Vagina (tissue), 2 donors: ENCODE results near the gene RSPO4. TPM values are rescaled to one million over a fixed set of nuclear protein-coding genes. Genes with fewer than 3 reads are reported as not detected.

ENCODE experiments used
- DNase-seq, 2 donors: peaks; one replicate each; pipeline ENCODE4 v3.0.0-alpha.2; 2017; ENCODE audit errors: extremely low spot score in 2 of 2
- H3K27ac ChIP-seq: fragments of 200-600 bp; sonication (generic); one replicate; pipeline ENCODE4 v1.5.1; 2019
- H3K27me3 ChIP-seq: fragments of 200-600 bp; sonication (generic); one replicate; pipeline ENCODE4 v1.5.1; 2019
- H3K36me3 ChIP-seq, 2 donors: fragments of 200-600 bp; sonication (generic); one replicate each; pipeline ENCODE4 v1.5.1; 2017 to 2019
- H3K4me1 ChIP-seq: fragments of 200-600 bp; sonication (generic); one replicate; pipeline ENCODE4 v1.5.1; 2019
- H3K4me3 ChIP-seq, 2 donors: fragments of 200-600 bp; sonication (generic); 1 replicate in 1 of 2; 2 replicates in 1 of 2; pipeline ENCODE4 v1.5.1; 2016 to 2019
- H3K9me3 ChIP-seq: fragments of 200-600 bp; sonication (generic); one replicate; pipeline ENCODE4 v1.5.1; 2019
- POLR2A ChIP-seq, 2 donors: fragments of 450-650 bp; IDR thresholded peaks; one replicate each; pipeline ENCODE4 v1.6.1; 2017; ENCODE audit warnings: antibody characterized with exemption in 2 of 2, mild to moderate bottlenecking in 2 of 2, moderate library complexity in 2 of 2
- POLR2AphosphoS5 ChIP-seq, 2 donors: sonication (generic); formaldehyde crosslinking; IDR thresholded peaks; one replicate each; pipeline ENCODE4 v1.9.0; 2017; ENCODE audit warnings: antibody characterized with exemption in 2 of 2, mild to moderate bottlenecking in 2 of 2, low read depth in 1 of 2; ENCODE audit not compliant: insufficient read depth in 1 of 2
- intact Hi-C: fragments of 100-400 bp; cut with DNase I; formaldehyde crosslinking; loops from one replicate; pipeline ENCODE4 v1.15.1; 2023
- total RNA-seq: library from RNA; depleted of rRNA; stranded (reverse); fragments of >200 nt; gene quantifications from one replicate; pipeline ENCODE4 v1.2.3, GENCODE V29; 2016
- TF ChIP-seq, protein P1 (sequence below), 3 experiments: fragments of 450-650 bp in 2 of 3; fragments of 200-600 bp in 1 of 3; sonication (generic) in 1 of 3; IDR thresholded peaks; one replicate each; pipeline ENCODE4 v1.5.1; 2017 to 2019; ENCODE audit warnings: antibody characterized with exemption in 3 of 3, mild to moderate bottlenecking in 2 of 3, moderate library complexity in 2 of 3

The RSPO4 gene
- total RNA-seq, 1 donor from 2014 or later = not detected

DNA sequence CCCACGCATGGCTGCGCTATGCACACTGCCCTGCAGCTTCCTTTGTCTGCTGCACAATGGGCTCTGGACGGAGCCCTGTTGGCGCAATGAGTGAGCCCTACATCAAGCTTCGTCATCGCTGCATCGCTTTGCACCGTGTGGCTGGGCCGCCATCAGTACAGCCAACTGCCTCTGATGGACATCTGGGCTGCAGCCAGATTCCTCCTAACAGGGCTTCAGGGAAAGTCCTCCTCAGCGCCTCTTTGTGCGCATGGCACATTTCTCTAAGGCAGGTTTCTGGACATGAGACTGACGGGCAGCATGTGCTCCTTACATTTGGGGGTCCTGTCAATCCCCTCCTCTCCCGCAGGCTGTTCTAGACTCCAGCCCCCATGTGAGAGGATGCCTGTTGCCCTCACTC lies 56.3 kb downstream of the RSPO4 start:
- no peak for TF ChIP-seq POLR2A (IDR thresholded peaks at IDR 0.05)
- no peak for TF ChIP-seq POLR2AphosphoS5 (IDR thresholded peaks at IDR 0.05; ENCODE audit: insufficient read depth in 1 of 2, low read depth in 1 of 2)
- TF ChIP-seq, protein P1, sequence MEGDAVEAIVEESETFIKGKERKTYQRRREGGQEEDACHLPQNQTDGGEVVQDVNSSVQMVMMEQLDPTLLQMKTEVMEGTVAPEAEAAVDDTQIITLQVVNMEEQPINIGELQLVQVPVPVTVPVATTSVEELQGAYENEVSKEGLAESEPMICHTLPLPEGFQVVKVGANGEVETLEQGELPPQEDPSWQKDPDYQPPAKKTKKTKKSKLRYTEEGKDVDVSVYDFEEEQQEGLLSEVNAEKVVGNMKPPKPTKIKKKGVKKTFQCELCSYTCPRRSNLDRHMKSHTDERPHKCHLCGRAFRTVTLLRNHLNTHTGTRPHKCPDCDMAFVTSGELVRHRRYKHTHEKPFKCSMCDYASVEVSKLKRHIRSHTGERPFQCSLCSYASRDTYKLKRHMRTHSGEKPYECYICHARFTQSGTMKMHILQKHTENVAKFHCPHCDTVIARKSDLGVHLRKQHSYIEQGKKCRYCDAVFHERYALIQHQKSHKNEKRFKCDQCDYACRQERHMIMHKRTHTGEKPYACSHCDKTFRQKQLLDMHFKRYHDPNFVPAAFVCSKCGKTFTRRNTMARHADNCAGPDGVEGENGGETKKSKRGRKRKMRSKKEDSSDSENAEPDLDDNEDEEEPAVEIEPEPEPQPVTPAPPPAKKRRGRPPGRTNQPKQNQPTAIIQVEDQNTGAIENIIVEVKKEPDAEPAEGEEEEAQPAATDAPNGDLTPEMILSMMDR (IDR thresholded peaks at IDR 0.05) = no peak
- Histone ChIP-seq H3K27me3 (no peaks in the 10 kb centered on the region), H3K27ac (no peak overlapping the region), H3K36me3 (no peaks in the 10 kb centered on the region), H3K4me1 (no peaks in the 10 kb centered on the region), H3K4me3 (no peak overlapping the region), H3K9me3 (no peaks in the 10 kb centered on the region)
- no peak for DNase-seq
- intact Hi-C loops = no loop called here

DNA sequence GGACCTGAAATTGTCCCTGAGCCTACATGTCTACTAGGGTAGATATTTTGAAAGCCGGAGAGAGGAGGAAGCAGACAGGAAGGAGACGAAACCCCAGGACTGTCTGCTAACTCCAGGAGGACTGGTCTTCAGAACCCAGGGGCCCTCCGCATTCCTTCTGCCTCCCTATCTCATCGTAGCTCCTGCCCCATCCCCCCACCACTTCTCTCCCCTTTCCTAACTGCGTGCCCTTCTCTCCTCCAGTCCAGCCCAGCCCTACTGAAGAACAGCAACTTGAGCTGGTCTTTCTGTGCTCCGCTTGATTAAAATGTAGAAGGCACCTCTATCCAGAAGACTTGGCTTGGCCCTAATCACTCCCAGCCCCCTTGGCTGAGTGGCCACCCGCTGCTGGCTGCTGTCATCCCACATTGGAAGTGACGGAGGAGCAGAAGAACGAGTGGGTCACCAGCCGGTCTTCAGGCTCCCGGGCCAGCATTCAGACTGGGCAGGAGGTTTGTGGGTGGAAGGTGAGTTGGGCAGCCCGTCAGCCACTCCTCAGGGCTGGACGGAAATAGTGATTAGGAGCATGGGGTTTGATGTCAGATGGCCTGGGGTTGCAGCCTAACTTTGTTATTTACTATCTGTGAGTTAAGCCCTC lies 57.2 kb downstream of the RSPO4 start:
- no peaks in the 10 kb centered on the region for H3K4me1 ChIP-seq
- no peak overlapping the region for H3K27ac ChIP-seq
- H3K9me3 ChIP-seq = no peaks in the 10 kb centered on the region
- H3K27me3 ChIP-seq = no peaks in the 10 kb centered on the region
- intact Hi-C loops = no loop called here
- no peak for DNase-seq
- H3K36me3 ChIP-seq = no peaks in the 10 kb centered on the region
- H3K4me3 ChIP-seq = no peak overlapping the region
- TF ChIP-seq POLR2A (IDR thresholded peaks at IDR 0.05) (no peak), POLR2AphosphoS5 (IDR thresholded peaks at IDR 0.05; ENCODE audit: insufficient read depth in 1 of 2, low read depth in 1 of 2) (no peak)
- TF ChIP-seq, protein P1 (IDR thresholded peaks at IDR 0.05) = no peak

DNA sequence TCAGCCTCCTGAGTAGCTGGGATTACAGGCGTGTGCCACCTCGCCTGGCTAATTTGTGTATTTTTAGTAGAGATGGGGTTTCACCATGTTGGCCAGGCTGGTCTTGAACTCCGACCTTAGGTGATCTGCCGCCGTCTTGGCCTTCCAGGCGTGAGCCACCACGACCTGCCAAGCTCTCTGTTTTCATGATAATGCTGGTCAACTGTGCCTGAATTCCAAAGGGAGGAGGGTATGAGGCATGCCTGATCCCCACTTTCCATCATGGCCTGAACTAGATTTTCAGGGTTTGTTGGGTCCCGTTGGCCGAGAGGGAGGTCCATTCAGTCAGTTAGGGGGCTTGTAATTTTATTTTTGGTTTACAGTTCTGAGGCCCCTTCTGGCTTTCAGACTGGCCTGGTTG lies 58.0 kb downstream of the RSPO4 start:
- no peaks in the 10 kb centered on the region for H3K36me3 ChIP-seq
- no peak overlapping the region for H3K27ac ChIP-seq
- no peak for DNase-seq
- no peaks in the 10 kb centered on the region for H3K9me3 ChIP-seq
- no peaks in the 10 kb centered on the region for H3K27me3 ChIP-seq
- H3K4me1 ChIP-seq = no peaks in the 10 kb centered on the region
- intact Hi-C loops = no loop called here
- no peak overlapping the region for H3K4me3 ChIP-seq
- TF ChIP-seq POLR2AphosphoS5 (IDR thresholded peaks at IDR 0.05; ENCODE audit: insufficient read depth in 1 of 2, low read depth in 1 of 2) (no peak), POLR2A (IDR thresholded peaks at IDR 0.05) (no peak)
- TF ChIP-seq, protein P1 (IDR thresholded peaks at IDR 0.05) = no peak

DNA sequence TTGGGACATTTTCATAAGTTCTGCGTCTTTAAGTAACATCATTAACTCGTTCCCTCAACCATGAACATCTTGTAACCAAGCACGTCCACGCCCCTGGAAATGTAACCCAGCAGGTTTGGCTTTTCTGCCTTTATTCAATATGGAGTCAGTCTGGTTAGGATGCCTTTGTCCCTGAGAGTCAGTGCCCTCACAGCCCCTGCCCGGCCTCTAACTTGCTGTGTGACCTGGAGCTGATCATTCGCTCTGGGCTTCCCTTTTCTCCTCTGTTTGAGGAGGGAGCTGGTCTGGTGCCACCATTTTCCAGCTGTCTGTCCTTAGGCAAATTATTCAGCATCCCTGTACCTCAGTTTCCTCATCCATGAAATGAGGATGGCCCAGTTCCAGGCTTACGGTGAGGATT lies 59.5 kb downstream of the RSPO4 start:
- Histone ChIP-seq H3K4me3 (no peak overlapping the region), H3K27me3 (no peaks in the 10 kb centered on the region), H3K27ac (no peak overlapping the region), H3K9me3 (no peaks in the 10 kb centered on the region), H3K36me3 (no peaks in the 10 kb centered on the region), H3K4me1 (no peaks in the 10 kb centered on the region)
- no peak for DNase-seq
- TF ChIP-seq POLR2A (IDR thresholded peaks at IDR 0.05) (no peak), POLR2AphosphoS5 (IDR thresholded peaks at IDR 0.05; ENCODE audit: insufficient read depth in 1 of 2, low read depth in 1 of 2) (no peak)
- TF ChIP-seq, protein P1 (IDR thresholded peaks at IDR 0.05) = no peak
- intact Hi-C loops = no loop called here

DNA sequence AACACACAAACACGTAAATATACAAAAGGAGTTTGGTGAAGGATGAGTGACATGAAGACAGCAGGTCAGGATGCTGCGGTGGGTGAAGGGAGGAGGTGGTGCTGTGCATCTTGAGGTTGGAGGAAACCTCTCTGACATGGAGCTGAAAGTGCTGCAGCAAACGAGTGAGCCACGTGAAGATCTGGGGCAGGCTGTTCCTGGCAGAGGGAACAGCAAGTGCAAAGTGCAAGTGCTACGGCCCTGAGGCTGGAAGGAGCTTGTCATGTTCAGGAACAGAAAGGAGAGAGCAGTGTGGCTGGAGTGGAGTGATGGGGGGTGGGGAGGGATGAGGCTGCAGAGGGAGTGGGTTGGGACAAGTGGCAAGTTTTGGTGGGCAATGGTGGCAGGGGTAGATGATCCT lies 61.2 kb downstream of the RSPO4 start:
- no peaks in the 10 kb centered on the region for H3K27me3 ChIP-seq
- H3K36me3 ChIP-seq = no peaks in the 10 kb centered on the region
- TF ChIP-seq, protein P1 (IDR thresholded peaks at IDR 0.05) = no peak
- no peak for TF ChIP-seq POLR2A (IDR thresholded peaks at IDR 0.05)
- TF ChIP-seq POLR2AphosphoS5 (IDR thresholded peaks at IDR 0.05; ENCODE audit: insufficient read depth in 1 of 2, low read depth in 1 of 2) = no peak
- H3K4me3 ChIP-seq = no peak overlapping the region
- H3K27ac ChIP-seq = no peak overlapping the region
- no peaks in the 10 kb centered on the region for H3K4me1 ChIP-seq
- no peaks in the 10 kb centered on the region for H3K9me3 ChIP-seq
- intact Hi-C loops = no loop called here
- no peak for DNase-seq
